ENCODE results near the gene CSPG4. TPM values are rescaled to one million over a fixed set of nuclear protein-coding genes. Genes with fewer than 3 reads are reported as not detected.

Gene CSPG4
- total and polyA plus RNA-seq, 2 of the 13 experiments (the other 11 are each of a cell fraction or from before 2014, with no cell fraction given), result 0.01 to 0.04 TPM

GRCh38 chr15:75647370-75648155 lies 65.1 kb downstream of the CSPG4 start, which contains the start of gene SNX33 (continued):
- TF ChIP-seq ZNF616 (CRISPR knock-in tag; IDR thresholded peaks at IDR 0.05; ENCODE audit: low read depth), result peak; percentile 51; the same call in 1 of the 2 replicates
- no peak for TF ChIP-seq SNRNP70 (IDR thresholded peaks at IDR 0.05; ENCODE audit: low read depth, low read length)
- TF ChIP-seq ZNF362 (CRISPR knock-in tag; IDR thresholded peaks at IDR 0.05; ENCODE audit: borderline replicate concordance), result no peak
- peak; percentile 13; the same call in 1 of the 2 replicates for TF ChIP-seq THRA (CRISPR knock-in tag; IDR thresholded peaks at IDR 0.05; ENCODE audit: borderline replicate concordance)
- peak; percentile 21; the same call in 1 of the 2 replicates for TF ChIP-seq ZFP82 (CRISPR knock-in tag; IDR thresholded peaks at IDR 0.05; ENCODE audit: borderline replicate concordance)
- no peak for TF ChIP-seq RARG (CRISPR knock-in tag; IDR thresholded peaks at IDR 0.05; ENCODE audit: low read depth)
- TF ChIP-seq JARID2 (CRISPR knock-in tag; IDR thresholded peaks at IDR 0.05; ENCODE audit: insufficient replicate concordance), result no peak
- peak; percentile 35; the same call in 1 of the 2 replicates for TF ChIP-seq TGIF2 (CRISPR knock-in tag; IDR thresholded peaks at IDR 0.05)
- no peak; the same call in 1 of the 2 replicates for TF ChIP-seq ZBTB39 (CRISPR knock-in tag; IDR thresholded peaks at IDR 0.05)
- peak; percentile 84 for TF ChIP-seq HDAC1 (CRISPR knock-in tag; IDR thresholded peaks at IDR 0.05)
- TF ChIP-seq ATF1 (CRISPR knock-in tag; IDR thresholded peaks at IDR 0.05), result no peak
- TF ChIP-seq NPAS2 (CRISPR knock-in tag; IDR thresholded peaks at IDR 0.05; ENCODE audit: borderline replicate concordance), result no peak
- TF ChIP-seq NCOA1 (CRISPR knock-in tag; IDR thresholded peaks at IDR 0.05), result no peak
- no peak for TF ChIP-seq JDP2 (CRISPR knock-in tag; IDR thresholded peaks at IDR 0.05; ENCODE audit: borderline replicate concordance)
- peak; percentile 17 for TF ChIP-seq PHF5A (CRISPR knock-in tag; IDR thresholded peaks at IDR 0.05; ENCODE audit: low read depth, unreplicated experiment)
- no peak for TF ChIP-seq U2AF2 (IDR thresholded peaks at IDR 0.05; ENCODE audit: low read depth, low read length)
- TF ChIP-seq MIER3 (CRISPR knock-in tag; IDR thresholded peaks at IDR 0.05; ENCODE audit: borderline replicate concordance), result no peak
- peak; percentile 53 for TF ChIP-seq HIVEP1 (CRISPR knock-in tag; IDR thresholded peaks at IDR 0.05)
- no peak for TF ChIP-seq BRF2 (CRISPR knock-in tag; IDR thresholded peaks at IDR 0.05)
- TF ChIP-seq ZNF431 (CRISPR knock-in tag; IDR thresholded peaks at IDR 0.05; ENCODE audit: borderline replicate concordance, low read depth), result no peak; the same call in 1 of the 2 replicates
- TF ChIP-seq ESRRA (CRISPR knock-in tag; IDR thresholded peaks at IDR 0.05; ENCODE audit: low read depth), result no peak; the same call in 1 of the 2 replicates
- TF ChIP-seq FOSL1 (CRISPR knock-in tag; IDR thresholded peaks at IDR 0.05; ENCODE audit: borderline replicate concordance), result no peak
- 0 out of 2 replicates have a peak, but pooled peaks have one; percentile 44 for TF ChIP-seq ZSCAN12 (CRISPR knock-in tag; IDR thresholded peaks at IDR 0.05)
- TF ChIP-seq ZNF354B (CRISPR knock-in tag; IDR thresholded peaks at IDR 0.05), result no peak
- peak; percentile 72 for TF ChIP-seq ELF3 (CRISPR knock-in tag; IDR thresholded peaks at IDR 0.05)

All from HepG2 (cell line).